HFF-Myc (cell line): ENCODE data around the gene FTL.
"Not testable (repeated sequence)": the region's sequence is repeated elsewhere in the genome, so short reads cannot be mapped to it uniquely, and the experiment has no call there.

ENCODE experiments used
- DNase-seq: peaks from one replicate; pipeline ENCODE4 v3.0.0-alpha.2; 2011; ENCODE audit warnings: low read depth; ENCODE audit errors: extremely low read depth
- H3K4me3 ChIP-seq: replicated peaks from 2 replicates; pipeline ENCODE4 v1.5.1; 2011; ENCODE audit warnings: low read depth, mild to moderate bottlenecking, control low read depth, low read length
- TF ChIP-seq, protein P1 (sequence below): IDR thresholded peaks from 2 replicates; pipeline ENCODE4 v1.5.1; 2012; ENCODE audit warnings: mild to moderate bottlenecking, low read depth, low read length, control low read depth; ENCODE audit errors: missing control alignments

The FTL gene

DNA sequence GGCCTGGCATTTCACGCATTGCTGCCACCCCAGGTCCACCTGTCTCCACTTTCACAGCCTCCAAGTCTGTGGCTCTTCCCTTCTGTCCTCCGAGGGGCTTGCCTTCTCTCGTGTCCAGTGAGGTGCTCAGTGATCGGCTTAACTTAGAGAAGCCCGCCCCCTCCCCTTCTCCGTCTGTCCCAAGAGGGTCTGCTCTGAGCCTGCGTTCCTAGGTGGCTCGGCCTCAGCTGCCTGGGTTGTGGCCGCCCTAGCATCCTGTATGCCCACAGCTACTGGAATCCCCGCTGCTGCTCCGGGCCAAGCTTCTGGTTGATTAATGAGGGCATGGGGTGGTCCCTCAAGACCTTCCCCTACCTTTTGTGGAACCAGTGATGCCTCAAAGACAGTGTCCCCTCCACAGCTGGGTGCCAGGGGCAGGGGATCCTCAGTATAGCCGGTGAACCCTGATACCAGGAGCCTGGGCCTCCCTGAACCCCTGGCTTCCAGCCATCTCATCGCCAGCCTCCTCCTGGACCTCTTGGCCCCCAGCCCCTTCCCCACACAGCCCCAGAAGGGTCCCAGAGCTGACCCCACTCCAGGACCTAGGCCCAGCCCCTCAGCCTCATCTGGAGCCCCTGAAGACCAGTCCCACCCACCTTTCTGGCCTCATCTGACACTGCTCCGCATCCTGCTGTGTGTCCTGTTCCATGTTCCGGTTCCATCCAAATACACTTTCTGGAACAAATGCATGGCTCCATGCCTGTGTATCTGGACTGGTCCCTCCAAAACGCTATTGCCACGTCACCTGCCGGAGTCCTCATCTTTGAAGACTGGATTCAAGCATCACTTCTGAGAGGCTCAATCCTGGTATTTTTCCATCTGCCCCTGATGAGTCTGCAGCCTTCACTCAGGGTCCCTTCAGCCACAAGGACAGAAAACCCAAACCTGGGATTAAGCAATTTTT lies 42.3 kb upstream of the FTL start:
- TF ChIP-seq, protein P1, sequence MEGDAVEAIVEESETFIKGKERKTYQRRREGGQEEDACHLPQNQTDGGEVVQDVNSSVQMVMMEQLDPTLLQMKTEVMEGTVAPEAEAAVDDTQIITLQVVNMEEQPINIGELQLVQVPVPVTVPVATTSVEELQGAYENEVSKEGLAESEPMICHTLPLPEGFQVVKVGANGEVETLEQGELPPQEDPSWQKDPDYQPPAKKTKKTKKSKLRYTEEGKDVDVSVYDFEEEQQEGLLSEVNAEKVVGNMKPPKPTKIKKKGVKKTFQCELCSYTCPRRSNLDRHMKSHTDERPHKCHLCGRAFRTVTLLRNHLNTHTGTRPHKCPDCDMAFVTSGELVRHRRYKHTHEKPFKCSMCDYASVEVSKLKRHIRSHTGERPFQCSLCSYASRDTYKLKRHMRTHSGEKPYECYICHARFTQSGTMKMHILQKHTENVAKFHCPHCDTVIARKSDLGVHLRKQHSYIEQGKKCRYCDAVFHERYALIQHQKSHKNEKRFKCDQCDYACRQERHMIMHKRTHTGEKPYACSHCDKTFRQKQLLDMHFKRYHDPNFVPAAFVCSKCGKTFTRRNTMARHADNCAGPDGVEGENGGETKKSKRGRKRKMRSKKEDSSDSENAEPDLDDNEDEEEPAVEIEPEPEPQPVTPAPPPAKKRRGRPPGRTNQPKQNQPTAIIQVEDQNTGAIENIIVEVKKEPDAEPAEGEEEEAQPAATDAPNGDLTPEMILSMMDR = no peak
- DNase-seq = no peak
- H3K4me3 ChIP-seq = no peak overlapping the region

DNA sequence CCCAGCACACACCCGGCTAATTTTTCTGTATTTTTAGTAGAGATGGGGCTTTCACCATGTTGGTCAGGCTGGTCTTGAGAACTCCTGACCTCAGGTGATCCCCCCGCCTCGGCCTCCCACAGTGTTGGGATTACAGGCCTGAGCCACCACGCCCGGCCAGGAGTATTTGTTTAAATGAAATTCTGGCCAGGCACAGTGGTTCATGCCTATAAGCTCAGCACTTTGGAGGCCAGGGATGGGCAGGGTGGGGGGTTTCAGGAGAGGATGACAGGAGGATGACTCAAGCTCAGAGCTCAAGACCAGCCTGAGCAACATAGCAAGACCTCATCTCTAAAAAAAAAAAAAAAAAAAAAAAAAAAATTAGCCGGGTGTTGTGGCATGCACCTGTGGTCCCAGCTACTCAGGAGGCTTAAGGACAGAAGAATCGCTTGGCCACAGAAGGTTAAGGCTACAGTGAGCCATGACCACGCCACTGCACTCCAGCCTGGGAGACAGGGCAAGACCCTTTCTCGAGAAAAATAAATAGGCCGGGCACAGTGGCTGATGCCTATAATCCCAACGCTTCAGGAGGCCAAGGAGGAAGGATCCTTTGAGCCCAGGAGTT lies 39.8 kb upstream of the FTL start:
- TF ChIP-seq, protein P1 = no peak
- H3K4me3 ChIP-seq = no peak overlapping the region
- no peak for DNase-seq

DNA sequence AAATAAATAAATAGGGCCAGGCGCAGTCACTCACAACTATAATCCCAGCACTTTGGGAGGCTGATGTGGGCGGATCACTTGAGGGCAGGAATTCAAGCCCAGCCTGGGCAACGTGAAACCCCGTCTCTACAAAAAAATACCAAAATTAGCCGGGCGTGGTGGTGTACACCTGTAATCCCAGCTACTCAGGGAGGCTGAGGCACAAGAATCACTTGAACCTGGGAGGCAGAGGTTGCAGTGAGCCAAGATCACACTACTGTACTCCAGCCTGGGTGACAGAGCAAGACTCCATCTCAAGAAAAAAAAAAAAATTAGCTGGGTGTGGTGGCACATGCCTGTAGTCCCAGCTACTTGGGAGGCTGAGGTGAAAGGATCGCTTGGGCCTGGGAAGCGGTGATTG lies 39.2 kb upstream of the FTL start:
- H3K4me3 ChIP-seq, DNase-seq: not testable (repeated sequence)

DNA sequence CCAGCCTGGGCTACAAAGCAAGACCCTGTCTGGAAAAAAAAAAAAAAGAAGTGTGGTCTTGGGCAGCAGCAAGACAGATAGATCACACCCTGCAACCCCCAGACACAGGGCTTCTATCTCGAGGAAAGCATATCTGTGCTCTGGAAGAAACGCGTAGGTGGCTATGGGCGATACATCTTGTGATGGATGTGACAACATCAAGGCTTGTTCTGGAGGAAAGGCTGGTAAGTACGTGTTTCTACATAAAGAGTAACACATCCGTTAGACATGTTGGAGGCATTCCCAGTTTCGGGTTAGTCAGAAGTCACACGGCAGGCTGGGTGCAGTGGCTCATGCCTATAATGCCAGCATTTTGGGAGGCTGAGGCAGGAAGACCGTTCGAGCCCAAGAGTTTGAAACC lies 38.2 kb upstream of the FTL start:
- TF ChIP-seq, protein P1 = no peak
- no peak overlapping the region for H3K4me3 ChIP-seq
- DNase-seq = peak; percentile 73

DNA sequence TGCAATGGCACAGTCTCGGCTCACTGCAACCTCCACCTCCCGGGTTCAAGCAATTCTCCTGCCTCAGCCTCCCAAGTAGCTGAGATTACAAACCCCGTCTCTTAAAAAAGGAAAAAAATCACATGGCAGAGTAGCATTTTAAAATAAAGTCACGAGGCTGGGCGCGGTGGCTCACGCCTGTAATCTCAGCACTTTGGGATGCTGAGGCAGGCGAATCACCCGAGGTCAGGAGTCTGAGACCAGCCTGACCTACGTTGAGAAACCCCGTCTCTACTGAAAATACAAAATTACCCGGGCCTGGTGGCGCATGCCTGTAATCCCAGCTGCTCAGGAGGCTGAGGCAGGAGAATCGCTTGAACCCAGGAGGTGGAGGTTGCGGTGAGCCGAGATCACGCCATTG lies 37.4 kb upstream of the FTL start:
- not testable (repeated sequence) for H3K4me3 ChIP-seq, DNase-seq

DNA sequence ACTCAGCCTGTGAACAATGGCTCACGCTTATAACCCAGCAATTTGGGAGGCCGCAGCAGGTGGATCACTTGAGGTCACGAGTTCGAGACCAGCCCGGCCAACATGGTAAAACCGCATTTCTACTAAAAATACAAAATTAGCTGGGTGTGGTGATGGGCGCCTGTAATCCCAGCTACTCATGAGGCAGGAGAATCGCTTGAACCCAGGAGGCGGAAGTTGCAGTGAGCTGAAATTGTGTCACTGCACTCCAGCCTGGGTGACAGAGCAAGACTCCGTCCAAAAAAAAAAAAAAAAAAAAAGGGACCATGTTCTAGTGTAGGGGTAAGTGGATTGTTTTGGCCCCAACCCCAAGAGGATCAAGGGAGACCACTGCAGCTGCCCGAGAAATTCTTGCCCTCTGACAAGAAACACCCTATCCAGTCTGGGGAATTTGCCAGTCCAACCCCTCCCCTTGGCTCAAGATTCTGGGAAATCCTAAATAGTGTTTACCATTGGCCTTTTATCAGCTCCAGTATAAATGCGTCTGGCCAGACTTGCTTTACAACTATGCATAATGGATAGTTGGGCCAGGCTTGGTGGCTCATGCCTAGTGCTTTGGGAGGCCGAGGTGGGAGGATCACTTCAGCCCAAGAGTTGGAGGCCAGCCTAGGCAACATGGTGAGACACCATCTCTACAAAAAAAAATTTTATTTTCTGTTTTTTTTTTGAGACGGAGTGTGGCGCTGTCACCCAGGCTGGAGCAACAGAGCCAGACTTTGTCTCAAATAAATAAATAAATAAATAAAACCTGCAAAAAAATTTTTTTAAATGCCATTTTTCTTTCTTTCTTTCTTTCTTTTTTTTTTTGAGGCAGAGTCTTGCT lies 36.7 kb upstream of the FTL start:
- DNase-seq = no peak
- no peak overlapping the region for H3K4me3 ChIP-seq
- TF ChIP-seq, protein P1 = no peak

DNA sequence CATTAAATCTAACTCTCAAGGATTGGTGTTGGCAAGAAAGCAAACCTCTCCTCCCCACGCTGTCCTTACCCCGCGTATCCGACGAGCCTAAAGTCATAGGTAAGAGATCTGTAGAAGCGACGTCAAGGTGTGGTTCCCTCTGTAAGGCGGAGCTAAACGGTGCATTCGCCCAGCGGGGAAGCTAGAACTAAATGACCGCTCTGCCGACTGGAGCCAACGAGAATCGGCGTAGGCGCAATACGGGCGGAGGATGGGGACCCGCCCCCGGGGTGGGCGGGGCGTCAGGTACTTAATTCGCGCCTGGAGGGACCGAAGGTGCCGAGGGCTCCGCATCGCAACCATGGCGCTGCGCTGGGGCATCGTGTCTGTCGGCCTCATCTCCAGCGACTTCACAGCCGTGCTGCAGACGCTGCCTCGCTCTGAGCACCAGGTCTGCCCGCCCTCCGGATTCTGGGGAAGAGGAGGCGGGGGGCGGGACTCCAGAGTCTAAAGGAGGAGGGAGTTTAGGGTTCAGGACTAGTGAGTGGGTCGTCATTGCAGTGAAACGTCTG lies 31.7 kb upstream of the FTL start, which contains the start of gene DHDH:
Gene DHDH (plus strand): TSS at position 318 of the 551 bp plus-strand sequence. CDS start 23 bp downstream, at position 341.
- no peak for DNase-seq
- TF ChIP-seq, protein P1 = no peak
- peak within 1 kb of the TSS; percentile 45 for H3K4me3 ChIP-seq
